NK-92 (cell line): ENCODE data around the gene TRIM39.
"Not testable (repeated sequence)": the region's sequence is repeated elsewhere in the genome, so short reads cannot be mapped to it uniquely, and the experiment has no call there.

Source experiments
- DNase-seq: peaks from one replicate; lab custom pipeline; 2025; ENCODE audit not compliant: unreplicated experiment; lab: John Stamatoyannopoulos, UW

TRIM39 gene

GRCh38 chr6:30361661-30362060, 34.9 kb downstream of the TRIM39 start:
- DNase-seq, result no peak

- DNase-seq, result no peak
These were observed 36.7 kb downstream of the TRIM39 start for GRCh38 chr6:30363459-30363858.

- DNase-seq, result no peak
These were observed 37.9 kb downstream of the TRIM39 start for GRCh38 chr6:30364591-30364990.

DNA sequence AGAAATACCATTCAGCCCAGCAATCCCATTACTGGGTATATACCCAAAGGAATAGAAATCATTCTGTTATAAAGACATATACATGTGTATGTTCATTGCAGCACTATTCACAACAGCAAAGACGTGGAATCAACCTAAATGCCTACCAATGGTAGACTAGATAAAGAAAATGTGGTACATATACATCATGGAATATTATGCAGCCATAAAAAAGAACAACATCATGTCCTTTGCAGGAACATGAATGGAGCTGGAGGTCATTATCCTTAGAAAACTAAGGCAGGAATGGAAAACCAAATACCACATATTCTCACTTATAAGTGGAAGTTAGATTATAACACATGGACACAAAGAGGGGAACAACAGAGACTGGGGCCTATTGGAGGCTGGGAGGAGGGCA, 42.6 kb downstream of the TRIM39 start:
- not testable (repeated sequence) for DNase-seq

GRCh38 chr6:30378290-30378937, 51.7 kb downstream of the TRIM39 start:
- no peak for DNase-seq

- DNase-seq, result no peak
These were observed 53.7 kb downstream of the TRIM39 start for GRCh38 chr6:30380464-30380863.

DNA sequence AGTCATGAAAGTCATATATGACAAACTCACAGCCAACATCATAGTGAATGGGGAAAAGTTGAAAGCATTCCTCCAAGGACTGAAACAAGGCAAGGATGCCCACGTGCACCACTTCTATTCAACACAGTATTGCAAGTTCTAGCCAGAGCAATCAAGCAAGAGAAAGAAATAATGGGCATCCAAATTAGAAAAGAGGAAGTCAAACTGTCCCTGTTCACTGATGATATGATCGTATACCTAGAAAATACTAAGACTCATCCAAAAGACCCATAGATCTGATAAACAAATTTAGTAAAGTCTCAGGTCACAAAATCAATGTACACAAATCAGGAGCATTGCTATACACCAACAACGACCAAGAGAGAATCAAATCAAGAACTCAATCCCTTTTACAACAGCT, 59.4 kb downstream of the TRIM39 start:
- DNase-seq, result no peak

DNA sequence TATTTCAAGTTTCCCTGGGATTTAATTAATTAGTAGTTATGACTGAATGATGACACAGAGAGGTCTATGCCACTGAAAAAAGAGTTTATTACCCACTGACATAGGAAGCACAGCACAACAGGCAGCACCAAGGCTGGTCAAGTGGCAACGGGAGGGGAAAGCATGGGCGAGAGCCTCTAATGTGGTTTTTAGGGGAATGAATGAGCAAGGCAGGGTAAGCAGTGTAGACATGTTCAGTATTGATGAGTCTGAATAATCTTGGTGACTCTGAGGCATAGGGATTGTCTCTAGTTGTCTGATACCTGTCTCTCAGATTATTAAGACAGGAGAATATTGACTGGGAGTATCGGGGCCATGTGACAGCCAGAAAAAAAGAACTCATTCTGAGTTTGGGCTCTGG, 64.5 kb downstream of the TRIM39 start:
- DNase-seq, result no peak
